IMR-90 (cell line): ENCODE results near the gene TRDMT1. TPM values are rescaled to one million over a fixed set of nuclear protein-coding genes. Genes with fewer than 3 reads are reported as not detected.

Experiments used
- ATAC-seq: fragments of 200-7000 bp; cut with Tn5 transposase; 2 replicates; pipeline ENCODE4 v1.9.1; 2020; ENCODE audit warnings: low read depth, mild to moderate bottlenecking, moderate library complexity
- BruUV-seq: library from RNA; stranded (reverse); fragments of 400-500 nt; replicated peaks from 2 replicates; lab custom pipeline; 2021; lab: Mats Ljungman, UMichigan
- CTCF ChIA-PET: fragments of 300-600 bp; formaldehyde crosslinking; extraction: SDS; loops from one replicate; lab custom pipeline; 2021; ENCODE audit warnings: antibody characterized with exemption; lab: Yijun Ruan, JAX
- POLR2A ChIA-PET: fragments of 300-600 bp; sonication (Branson Sonifier 250); formaldehyde crosslinking; loops from one replicate; lab custom pipeline; 2022; ENCODE audit warnings: antibody characterized with exemption; ENCODE audit not compliant: unreplicated experiment; lab: Charles Lee
- DNase-seq: peaks from one replicate; pipeline ENCODE4 v3.0.0; 2013
- H2AFZ ChIP-seq: replicated peaks from 2 replicates; pipeline ENCODE3; 2013; ENCODE audit warnings: low read length, mild to moderate bottlenecking; ENCODE audit not compliant: poor library complexity
- H2AK5ac ChIP-seq: 2 replicates; pipeline ENCODE4 v1.6.1; 2013; ENCODE audit warnings: low read depth, low read length, inconsistent platforms
- H2AK9ac ChIP-seq: replicated peaks from 2 replicates; pipeline ENCODE3; 2013; ENCODE audit warnings: mild to moderate bottlenecking, low read depth, low read length, moderate library complexity; ENCODE audit not compliant: poor library complexity
- H2BK120ac ChIP-seq: 2 replicates; pipeline ENCODE4 v1.6.1; 2013; ENCODE audit warnings: low read depth, low read length, inconsistent platforms
- H2BK15ac ChIP-seq: 3 replicates; pipeline ENCODE4 v1.6.1; 2013; ENCODE audit warnings: low read depth, low read length, inconsistent platforms
- H2BK20ac ChIP-seq: 2 replicates; pipeline ENCODE4 v1.6.1; 2013; ENCODE audit warnings: low read depth, mild to moderate bottlenecking, inconsistent platforms, low read length, moderate library complexity
- H2BK5ac ChIP-seq: 2 replicates; pipeline ENCODE4 v1.6.1; 2013; ENCODE audit warnings: mild to moderate bottlenecking, low read depth, low read length, inconsistent platforms; ENCODE audit not compliant: poor library complexity, severe bottlenecking
- H3K14ac ChIP-seq: replicated peaks from 2 replicates; pipeline ENCODE4 v1.6.1; 2013; ENCODE audit warnings: low read depth, low read length, inconsistent platforms
- H3K18ac ChIP-seq: 2 replicates; pipeline ENCODE4 v1.6.1; 2013; ENCODE audit warnings: low read depth, low read length, control low read depth
- H3K23ac ChIP-seq: 2 replicates; pipeline ENCODE4 v1.6.1; 2013; ENCODE audit warnings: low read depth, low read length, inconsistent platforms
- H3K27ac ChIP-seq: 2 replicates; pipeline ENCODE4 v1.5.1; 2013; ENCODE audit warnings: mild to moderate bottlenecking, control low read depth, low read length; ENCODE audit not compliant: insufficient read depth
- H3K27me3 ChIP-seq: 2 replicates; pipeline ENCODE4 v1.6.1; 2013; ENCODE audit warnings: low read length; ENCODE audit not compliant: control insufficient read depth, insufficient read depth
- H3K36me3 ChIP-seq: 2 replicates; pipeline ENCODE4 v1.6.1; 2013; ENCODE audit warnings: low read length, mixed read lengths; ENCODE audit not compliant: control insufficient read depth, insufficient read depth
- H3K4ac ChIP-seq: 2 replicates; pipeline ENCODE4 v1.6.1; 2013; ENCODE audit warnings: low read depth, low read length, inconsistent platforms
- H3K4me1 ChIP-seq: 2 replicates; pipeline ENCODE4 v1.6.1; 2013; ENCODE audit warnings: low read length, mixed read lengths; ENCODE audit not compliant: control insufficient read depth, insufficient read depth
- H3K4me2 ChIP-seq: 2 replicates; pipeline ENCODE4 v1.6.1; 2013; ENCODE audit warnings: low read depth, mild to moderate bottlenecking, control low read depth, low read length, moderate library complexity
- H3K4me3 ChIP-seq: 2 replicates; pipeline ENCODE4 v1.5.1; 2013; ENCODE audit warnings: low read depth, mild to moderate bottlenecking, control low read depth, low read length, moderate library complexity; ENCODE audit not compliant: insufficient read depth
- H3K56ac ChIP-seq: 2 replicates; pipeline ENCODE4 v1.6.1; 2013; ENCODE audit warnings: low read length, inconsistent platforms; ENCODE audit not compliant: insufficient read depth; ENCODE audit errors: extremely low read depth
- H3K79me1 ChIP-seq, 2 experiments: 2 replicates each; pipeline ENCODE4 v1.6.1; 2013; ENCODE audit warnings: low read length in 2 of 2, inconsistent platforms in 1 of 2, low read depth in 1 of 2
- H3K9ac ChIP-seq: 2 replicates; pipeline ENCODE4 v1.6.1; 2013; ENCODE audit warnings: low read depth, low read length, control low read depth
- H3K9me1 ChIP-seq: 2 replicates; pipeline ENCODE4 v1.6.1; 2013; ENCODE audit warnings: low read length, inconsistent platforms; ENCODE audit not compliant: insufficient read depth
- H3K9me3 ChIP-seq: 2 replicates; pipeline ENCODE4 v1.6.1; 2013; ENCODE audit warnings: low read length; ENCODE audit not compliant: control insufficient read depth, insufficient read depth
- H4K20me1 ChIP-seq: 2 replicates; pipeline ENCODE4 v1.6.1; 2013; ENCODE audit warnings: low read length, inconsistent platforms; ENCODE audit not compliant: insufficient read depth
- H4K5ac ChIP-seq: 2 replicates; pipeline ENCODE4 v1.6.1; 2013; ENCODE audit warnings: mild to moderate bottlenecking, low read depth, low read length, control low read depth
- H4K8ac ChIP-seq, 2 experiments: 2 replicates each; pipeline ENCODE4 v1.6.1; 2013; ENCODE audit warnings: low read depth in 2 of 2, low read length in 2 of 2, control low read depth in 1 of 2, inconsistent platforms in 1 of 2
- H4K91ac ChIP-seq: 2 replicates; pipeline ENCODE4 v1.6.1; 2013; ENCODE audit warnings: low read depth, low read length, inconsistent platforms; ENCODE audit not compliant: insufficient read depth
- BHLHE40 ChIP-seq: fragments of 150-350 bp; IDR thresholded peaks from 2 replicates; pipeline ENCODE4 v1.6.1; 2016; ENCODE audit warnings: mild to moderate bottlenecking, low read depth, low read length
- CEBPB ChIP-seq: IDR thresholded peaks from 2 replicates; pipeline ENCODE4 v1.6.1; 2012; ENCODE audit warnings: low read depth, low read length, improper control_type of control experiment
- CHD1 ChIP-seq: IDR thresholded peaks from 2 replicates; pipeline ENCODE4 v1.6.1; 2012; ENCODE audit warnings: low read depth, low read length, improper control_type of control experiment
- MAFK ChIP-seq: IDR thresholded peaks from 2 replicates; pipeline ENCODE4 v1.6.1; 2012; ENCODE audit warnings: low read depth, low read length, improper control_type of control experiment
- MAZ ChIP-seq: IDR thresholded peaks from 2 replicates; pipeline ENCODE4 v1.6.1; 2012; ENCODE audit warnings: low read depth, mild to moderate bottlenecking, low read length, improper control_type of control experiment, moderate library complexity, borderline replicate concordance
- MXI1 ChIP-seq: IDR thresholded peaks from 2 replicates; pipeline ENCODE4 v1.6.1; 2012; ENCODE audit warnings: low read depth, mild to moderate bottlenecking, low read length, moderate library complexity, borderline replicate concordance
- NFE2L2 ChIP-seq: fragments of 150-350 bp; IDR thresholded peaks from 2 replicates; pipeline ENCODE4 v1.6.1; 2016; ENCODE audit warnings: low read depth, mild to moderate bottlenecking, low read length
- POLR2A ChIP-seq: IDR thresholded peaks from 2 replicates; pipeline ENCODE4 v1.6.1; 2012; ENCODE audit warnings: mild to moderate bottlenecking, low read depth, low read length
- RAD21 ChIP-seq: IDR thresholded peaks from 2 replicates; pipeline ENCODE4 v1.6.1; 2012; ENCODE audit warnings: low read length, improper control_type of control experiment
- RCOR1 ChIP-seq: IDR thresholded peaks from 2 replicates; pipeline ENCODE4 v1.6.1; 2012; ENCODE audit warnings: mild to moderate bottlenecking, low read length, improper control_type of control experiment; ENCODE audit not compliant: insufficient replicate concordance
- SMC3 ChIP-seq: fragments of 150-350 bp; IDR thresholded peaks from 2 replicates; pipeline ENCODE4 v1.6.1; 2016; ENCODE audit warnings: low read depth, mild to moderate bottlenecking, antibody characterized with exemption, low read length, moderate library complexity
- WGBS, 2 experiments: methylation state at CpG; one replicate each; pipeline versions ENCODE4 v1.1.5 to v1.1.7; 2013; ENCODE audit warnings: missing lambda C conversion rate in 2 of 2; ENCODE audit not compliant: insufficient read length in 1 of 2; ENCODE audit errors: extremely low coverage in 2 of 2; 5-methylcytosine and 5-hydroxymethylcytosine counted together
- dilution Hi-C: fragments of 300-500 bp; cut with HindIII; formaldehyde crosslinking; loops from one replicate; pipeline ENCODE4 v1.14.3; 2018; ENCODE audit warnings: low sequenced_read_pairs; ENCODE audit not compliant: unreplicated experiment
- in situ Hi-C: fragments of 300-500 bp; cut with MboI; formaldehyde crosslinking; loops from 3 replicates; pipeline ENCODE4 v1.14.3; 2019; ENCODE audit warnings: low sequenced_read_pairs, inconsistent platforms, mixed read lengths
- intact Hi-C: fragments of 100-400 bp; cut with micrococcal nuclease; formaldehyde crosslinking; loops from 2 replicates; pipeline ENCODE4 v1.10.0; 2022
- polyA plus RNA-seq, 3 experiments: library from polyadenylated mRNA; depleted of rRNA; stranded (reverse); fragments of >200 nt; gene quantifications; 2 replicates each; pipeline ENCODE4 v1.2.3, GENCODE V29; 2012; ENCODE audit warnings: low replicate concordance in 1 of 3
- total RNA-seq: library from RNA; depleted of rRNA; stranded (reverse); fragments of >200 nt; gene quantifications from 2 replicates; pipeline ENCODE4 v1.2.3, GENCODE V29; 2012
- TF ChIP-seq, protein P1 (sequence below): fragments of 150-350 bp; IDR thresholded peaks from 2 replicates; pipeline ENCODE4 v1.6.1; 2017; ENCODE audit warnings: mild to moderate bottlenecking, antibody characterized with exemption, low read length, low read depth
- TF ChIP-seq, protein P2 (sequence below): fragments of 150-350 bp; IDR thresholded peaks from 2 replicates; pipeline ENCODE4 v1.6.1; 2016; ENCODE audit warnings: low read depth, mild to moderate bottlenecking, low read length, moderate library complexity, borderline replicate concordance
- TF ChIP-seq, protein P3 (sequence below): conservative IDR thresholded peaks from 2 replicates; pipeline ENCODE4 v1.5.1; 2012; ENCODE audit warnings: mild to moderate bottlenecking, low read depth, low read length, improper control_type of control experiment

TRDMT1 gene
- total and polyA plus RNA-seq, 2 of the 4 experiments (the other 2 are of a cell fraction), result 2.1 to 4.7 TPM

DNA sequence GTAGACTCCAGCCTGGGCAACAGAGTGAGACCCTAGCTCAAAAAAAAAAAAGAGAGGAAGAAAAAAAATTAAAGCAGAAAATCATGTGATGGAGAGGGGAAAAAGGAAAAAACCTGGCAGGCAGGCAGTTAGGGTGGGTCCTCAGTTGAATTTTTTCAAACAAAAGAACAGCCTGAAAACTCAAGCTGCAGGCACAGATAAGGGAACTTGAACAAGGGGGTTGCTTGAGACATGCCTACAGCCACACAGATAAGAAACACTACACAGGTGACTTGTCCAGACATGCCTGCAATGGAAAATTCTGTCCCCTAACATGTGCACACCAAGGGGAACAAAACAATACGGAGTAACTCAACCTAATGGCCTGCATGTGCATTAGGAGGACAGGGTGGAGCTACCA is 45.7 kb upstream of the TRDMT1 start:
- H3K27me3 ChIP-seq, result no peaks in the 10 kb centered on the region
- no peak overlapping the region for H4K91ac ChIP-seq
- H3K56ac ChIP-seq, result no peak overlapping the region
- H3K18ac ChIP-seq, result peak overlapping the region; percentile 68
- no peak for TF ChIP-seq CHD1
- TF ChIP-seq MXI1, result no peak
- TF ChIP-seq MAFK, result no peak
- TF ChIP-seq POLR2A, result no peak
- TF ChIP-seq MAZ, result no peak
- TF ChIP-seq, protein P1, sequence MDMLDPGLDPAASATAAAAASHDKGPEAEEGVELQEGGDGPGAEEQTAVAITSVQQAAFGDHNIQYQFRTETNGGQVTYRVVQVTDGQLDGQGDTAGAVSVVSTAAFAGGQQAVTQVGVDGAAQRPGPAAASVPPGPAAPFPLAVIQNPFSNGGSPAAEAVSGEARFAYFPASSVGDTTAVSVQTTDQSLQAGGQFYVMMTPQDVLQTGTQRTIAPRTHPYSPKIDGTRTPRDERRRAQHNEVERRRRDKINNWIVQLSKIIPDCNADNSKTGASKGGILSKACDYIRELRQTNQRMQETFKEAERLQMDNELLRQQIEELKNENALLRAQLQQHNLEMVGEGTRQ, result no peak
- TF ChIP-seq, protein P2, sequence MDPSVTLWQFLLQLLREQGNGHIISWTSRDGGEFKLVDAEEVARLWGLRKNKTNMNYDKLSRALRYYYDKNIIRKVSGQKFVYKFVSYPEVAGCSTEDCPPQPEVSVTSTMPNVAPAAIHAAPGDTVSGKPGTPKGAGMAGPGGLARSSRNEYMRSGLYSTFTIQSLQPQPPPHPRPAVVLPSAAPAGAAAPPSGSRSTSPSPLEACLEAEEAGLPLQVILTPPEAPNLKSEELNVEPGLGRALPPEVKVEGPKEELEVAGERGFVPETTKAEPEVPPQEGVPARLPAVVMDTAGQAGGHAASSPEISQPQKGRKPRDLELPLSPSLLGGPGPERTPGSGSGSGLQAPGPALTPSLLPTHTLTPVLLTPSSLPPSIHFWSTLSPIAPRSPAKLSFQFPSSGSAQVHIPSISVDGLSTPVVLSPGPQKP, result no peak
- TF ChIP-seq SMC3, result no peak
- no peak for TF ChIP-seq NFE2L2
- TF ChIP-seq RAD21, result no peak
- TF ChIP-seq CEBPB, result no peak
- TF ChIP-seq BHLHE40, result no peak
- TF ChIP-seq, protein P3, sequence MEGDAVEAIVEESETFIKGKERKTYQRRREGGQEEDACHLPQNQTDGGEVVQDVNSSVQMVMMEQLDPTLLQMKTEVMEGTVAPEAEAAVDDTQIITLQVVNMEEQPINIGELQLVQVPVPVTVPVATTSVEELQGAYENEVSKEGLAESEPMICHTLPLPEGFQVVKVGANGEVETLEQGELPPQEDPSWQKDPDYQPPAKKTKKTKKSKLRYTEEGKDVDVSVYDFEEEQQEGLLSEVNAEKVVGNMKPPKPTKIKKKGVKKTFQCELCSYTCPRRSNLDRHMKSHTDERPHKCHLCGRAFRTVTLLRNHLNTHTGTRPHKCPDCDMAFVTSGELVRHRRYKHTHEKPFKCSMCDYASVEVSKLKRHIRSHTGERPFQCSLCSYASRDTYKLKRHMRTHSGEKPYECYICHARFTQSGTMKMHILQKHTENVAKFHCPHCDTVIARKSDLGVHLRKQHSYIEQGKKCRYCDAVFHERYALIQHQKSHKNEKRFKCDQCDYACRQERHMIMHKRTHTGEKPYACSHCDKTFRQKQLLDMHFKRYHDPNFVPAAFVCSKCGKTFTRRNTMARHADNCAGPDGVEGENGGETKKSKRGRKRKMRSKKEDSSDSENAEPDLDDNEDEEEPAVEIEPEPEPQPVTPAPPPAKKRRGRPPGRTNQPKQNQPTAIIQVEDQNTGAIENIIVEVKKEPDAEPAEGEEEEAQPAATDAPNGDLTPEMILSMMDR, result no peak
- no peak for TF ChIP-seq RCOR1
- CTCF ChIA-PET, result interaction anchor here (0.6 to 0.7 kb wide), 2 partner anchors 8 to 267 kb away, joined by 3 to 4 read pairs; no protein-coding TSS in a partner anchor
- 0 out of 4 replicates have a peak overlapping the region, but pooled peaks of 1 of the 2 experiments have one; percentile 42 for H4K8ac ChIP-seq
- H3K9me3 ChIP-seq, result 0 out of 2 replicates have a peak, but pooled peaks cover 2% of the 10 kb centered on the region
- DNase-seq (no peak), ATAC-seq (no peak)
- H4K20me1 ChIP-seq, result no peaks in the 10 kb centered on the region
- intact Hi-C loops (no loop called here), dilution Hi-C loops (no loop called here), in situ Hi-C loops (no loop called here)
- no CpG with 5 or more reads among the region's 1 CpG for WGBS, 2 experiments
- no peak overlapping the region for H3K23ac ChIP-seq
- no peaks in the 10 kb centered on the region for H3K79me1 ChIP-seq
- H3K4me3 ChIP-seq, result no peak overlapping the region
- no TSS peak for BruUV-seq
- POLR2A ChIA-PET, result interaction anchor here (0.8 kb wide), 1 partner anchor 92 kb away, joined by 4 read pairs; no protein-coding TSS in a partner anchor
- H3K27ac ChIP-seq, result no peak overlapping the region
- H2BK20ac ChIP-seq, result no peak overlapping the region
- peak overlapping the region; percentile 59 for H3K4ac ChIP-seq
- peaks cover 4% of the 10 kb centered on the region; the same call in 1 of the 2 replicates for H3K9me1 ChIP-seq
- no peak overlapping the region for H2BK120ac ChIP-seq
- H3K14ac ChIP-seq, result peak overlapping the region; percentile 46
- no peak overlapping the region for H2AK9ac ChIP-seq
- H3K36me3 ChIP-seq, result no peaks in the 10 kb centered on the region
- no peak overlapping the region for H3K9ac ChIP-seq
- peak overlapping the region; percentile 5 for H2BK5ac ChIP-seq
- no peak overlapping the region for H3K4me2 ChIP-seq
- peak overlapping the region; percentile 71; the same call in 1 of the 2 replicates for H4K5ac ChIP-seq
- H2BK15ac ChIP-seq, result no peak overlapping the region
- H2AFZ ChIP-seq, result peak overlapping the region; percentile 4
- peaks cover 9% of the 10 kb centered on the region for H3K4me1 ChIP-seq
- H2AK5ac ChIP-seq, result no peak overlapping the region
